ENCODE results near the gene TNIP2. TPM values are rescaled to one million over a fixed set of nuclear protein-coding genes. Genes with fewer than 3 reads are reported as not detected.
"Not testable (repeated sequence)": the region's sequence is repeated elsewhere in the genome, so short reads cannot be mapped to it uniquely, and the experiment has no call there.

TNIP2 gene
- total RNA-seq, 1 donor from 2014 or later, result 69.2 TPM

- Mint-ChIP-seq H3K27ac (no peak overlapping the region), H3K27me3 (ENCODE audit: low read depth) (no peaks in the 10 kb centered on the region), H3K4me1 (ENCODE audit: low read depth) (peaks cover 7% of the 10 kb centered on the region), H3K9me3 (peaks cover 14% of the 10 kb centered on the region), H3K36me3 (ENCODE audit: low read depth) (peaks cover 7% of the 10 kb centered on the region), H3K4me3 (ENCODE audit: low read depth) (no peak overlapping the region)
- intact Hi-C loops (cut with micrococcal nuclease), result no loop called here
- no peak for DNase-seq (ENCODE audit: low spot score)
Measured at GRCh38 chr4:2771264-2771663, 15.1 kb upstream of the TNIP2 start.

DNA sequence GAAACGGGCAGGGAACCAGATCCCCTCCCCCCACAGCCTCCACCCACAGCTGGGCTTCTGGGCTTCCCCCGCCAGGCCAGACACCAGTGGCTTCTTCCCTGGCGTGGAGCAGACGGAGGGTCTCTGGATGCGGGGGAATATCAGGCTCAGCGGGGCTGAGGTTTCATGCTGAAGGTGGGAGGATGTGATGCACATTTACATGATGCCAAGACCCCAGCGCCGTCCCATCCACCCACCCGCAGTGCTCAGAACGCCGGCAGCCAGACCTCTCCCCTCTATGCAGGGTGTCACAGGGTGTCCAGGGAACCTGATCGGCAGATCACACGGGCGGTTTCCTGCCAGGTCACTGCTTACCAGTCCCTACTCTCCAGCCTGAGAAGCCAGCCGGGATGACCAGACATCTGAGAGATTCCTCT, 12.8 kb upstream of the TNIP2 start:
- Mint-ChIP-seq H3K4me3 (ENCODE audit: low read depth) (no peak overlapping the region), H3K27me3 (ENCODE audit: low read depth) (no peaks in the 10 kb centered on the region), H3K36me3 (ENCODE audit: low read depth) (peaks cover 7% of the 10 kb centered on the region), H3K27ac (no peak overlapping the region), H3K9me3 (peaks cover 14% of the 10 kb centered on the region), H3K4me1 (ENCODE audit: low read depth) (peaks cover 10% of the 10 kb centered on the region)
- DNase-seq (ENCODE audit: low spot score), result no peak
- intact Hi-C loops (cut with micrococcal nuclease), result no loop called here

DNA sequence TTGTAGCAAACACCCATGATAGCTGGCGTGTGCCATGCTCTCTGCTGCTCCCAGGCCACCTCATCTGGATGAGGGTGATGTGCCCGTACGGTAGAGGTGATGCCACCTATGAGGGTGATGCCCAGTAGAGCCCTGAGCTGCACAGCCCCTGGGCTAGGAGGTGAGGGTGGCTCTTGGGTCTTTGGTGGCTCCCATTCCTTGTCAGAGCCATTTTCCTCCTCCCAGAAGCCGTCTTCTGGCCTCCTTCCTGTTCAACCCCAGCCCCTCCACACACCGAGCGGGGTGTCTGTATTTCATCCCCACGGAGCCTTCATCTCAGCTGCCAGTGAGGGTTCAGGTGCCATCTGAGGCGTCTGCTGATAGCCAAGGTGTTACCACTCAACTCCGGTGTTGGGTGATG, 12.0 kb upstream of the TNIP2 start:
- no peak overlapping the region for H3K4me3 Mint-ChIP-seq (ENCODE audit: low read depth)
- H3K27ac Mint-ChIP-seq, result no peak overlapping the region
- DNase-seq (ENCODE audit: low spot score), result no peak
- intact Hi-C loops (cut with micrococcal nuclease), result no loop called here
- H3K4me1 Mint-ChIP-seq (ENCODE audit: low read depth), result peaks cover 10% of the 10 kb centered on the region
- peaks cover 7% of the 10 kb centered on the region for H3K36me3 Mint-ChIP-seq (ENCODE audit: low read depth)
- H3K9me3 Mint-ChIP-seq, result peaks cover 14% of the 10 kb centered on the region
- no peaks in the 10 kb centered on the region for H3K27me3 Mint-ChIP-seq (ENCODE audit: low read depth)

GRCh38 chr4:2767705-2768074, 11.6 kb upstream of the TNIP2 start:
- no peaks in the 10 kb centered on the region for H3K27me3 Mint-ChIP-seq (ENCODE audit: low read depth)
- no peak overlapping the region for H3K4me3 Mint-ChIP-seq (ENCODE audit: low read depth)
- no peak overlapping the region for H3K27ac Mint-ChIP-seq
- H3K4me1 Mint-ChIP-seq (ENCODE audit: low read depth), result peaks cover 11% of the 10 kb centered on the region
- H3K36me3 Mint-ChIP-seq (ENCODE audit: low read depth), result peaks cover 7% of the 10 kb centered on the region
- no peak for DNase-seq (ENCODE audit: low spot score)
- intact Hi-C loops (cut with micrococcal nuclease), result no loop called here
- H3K9me3 Mint-ChIP-seq, result peaks cover 14% of the 10 kb centered on the region

DNA sequence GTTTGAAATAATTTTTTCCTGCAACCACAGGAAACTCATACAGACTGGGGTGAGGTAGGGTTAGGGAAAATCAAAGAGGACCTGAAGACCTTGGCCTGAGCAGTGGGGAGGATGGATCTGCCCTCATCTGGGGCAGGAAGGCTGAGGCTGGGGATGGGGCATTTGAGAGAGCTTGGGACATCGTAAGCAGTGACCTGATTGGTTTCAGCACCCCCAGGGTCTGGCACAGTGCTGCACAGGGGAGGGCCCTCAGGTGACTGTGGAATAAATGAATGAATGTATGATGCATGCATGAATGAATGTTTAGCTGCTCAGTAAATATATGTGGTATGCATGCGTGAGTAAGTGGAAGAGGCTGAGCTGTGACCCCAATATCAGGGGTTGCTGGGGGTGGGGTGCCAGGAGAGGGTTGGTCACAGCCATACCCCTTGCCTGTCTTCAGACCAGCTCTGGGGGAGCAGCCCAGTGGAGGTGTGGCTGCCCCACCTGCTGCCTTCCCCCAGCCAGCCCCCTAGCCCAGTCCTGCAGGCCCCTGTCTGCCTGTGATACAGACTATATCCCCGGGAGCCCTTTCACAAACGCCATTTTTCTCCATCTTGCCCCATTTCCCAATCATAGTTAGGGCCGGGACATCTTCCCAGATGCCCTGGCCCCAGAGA, 11.0 kb upstream of the TNIP2 start:
- H3K27me3 Mint-ChIP-seq (ENCODE audit: low read depth), result no peaks in the 10 kb centered on the region
- no peak overlapping the region for H3K27ac Mint-ChIP-seq
- H3K4me3 Mint-ChIP-seq (ENCODE audit: low read depth), result no peak overlapping the region
- H3K36me3 Mint-ChIP-seq (ENCODE audit: low read depth), result peaks cover 7% of the 10 kb centered on the region
- peaks cover 14% of the 10 kb centered on the region for H3K9me3 Mint-ChIP-seq
- no peak for DNase-seq (ENCODE audit: low spot score)
- peaks cover 12% of the 10 kb centered on the region for H3K4me1 Mint-ChIP-seq (ENCODE audit: low read depth)
- intact Hi-C loops (cut with micrococcal nuclease), result no loop called here

DNA sequence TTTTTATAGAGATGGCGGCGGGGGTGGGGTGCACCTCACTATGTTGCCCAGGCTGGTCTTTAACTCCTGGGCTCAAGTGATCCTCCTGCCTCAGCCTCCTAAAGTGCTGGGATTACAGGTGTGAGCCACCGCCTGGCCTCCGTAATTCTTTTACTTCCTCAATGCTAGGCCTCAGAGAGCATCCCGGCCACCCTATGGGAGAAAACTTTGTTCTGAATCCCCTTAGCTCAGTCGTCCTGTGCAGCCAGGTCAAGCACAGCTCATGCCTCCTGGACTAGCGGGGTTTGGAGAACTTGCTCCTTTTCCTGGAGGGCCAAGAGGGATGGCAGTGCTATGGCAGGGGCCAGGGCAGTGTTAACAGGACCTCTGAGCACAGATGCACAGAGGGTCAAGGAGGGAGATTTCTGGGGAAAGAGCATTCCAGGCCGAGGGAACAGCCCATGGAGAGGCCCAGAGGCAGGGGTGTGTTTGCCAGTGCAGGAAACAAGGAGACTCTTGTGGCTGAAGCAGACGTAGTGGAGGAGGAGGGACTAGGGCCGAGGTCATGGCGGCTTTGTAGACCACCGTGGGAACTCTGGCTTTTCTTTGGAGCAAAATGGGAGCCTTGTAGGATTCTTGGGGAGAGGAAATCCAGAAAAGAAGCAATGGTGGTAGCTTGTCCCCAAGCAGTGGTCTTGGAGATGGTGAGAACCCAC, 9.8 kb upstream of the TNIP2 start:
- H3K4me1 Mint-ChIP-seq (ENCODE audit: low read depth), result peaks cover 8% of the 10 kb centered on the region
- no peak overlapping the region for H3K27ac Mint-ChIP-seq
- DNase-seq (ENCODE audit: low spot score), result no peak
- peaks cover 7% of the 10 kb centered on the region for H3K36me3 Mint-ChIP-seq (ENCODE audit: low read depth)
- no peaks in the 10 kb centered on the region for H3K27me3 Mint-ChIP-seq (ENCODE audit: low read depth)
- peaks cover 14% of the 10 kb centered on the region for H3K9me3 Mint-ChIP-seq
- intact Hi-C loops (cut with micrococcal nuclease), result loop anchor here (2.0 kb wide), 2 partner anchors 33 to 47 kb away; no protein-coding TSS in a partner anchor
- H3K4me3 Mint-ChIP-seq (ENCODE audit: low read depth), result no peak overlapping the region

DNA sequence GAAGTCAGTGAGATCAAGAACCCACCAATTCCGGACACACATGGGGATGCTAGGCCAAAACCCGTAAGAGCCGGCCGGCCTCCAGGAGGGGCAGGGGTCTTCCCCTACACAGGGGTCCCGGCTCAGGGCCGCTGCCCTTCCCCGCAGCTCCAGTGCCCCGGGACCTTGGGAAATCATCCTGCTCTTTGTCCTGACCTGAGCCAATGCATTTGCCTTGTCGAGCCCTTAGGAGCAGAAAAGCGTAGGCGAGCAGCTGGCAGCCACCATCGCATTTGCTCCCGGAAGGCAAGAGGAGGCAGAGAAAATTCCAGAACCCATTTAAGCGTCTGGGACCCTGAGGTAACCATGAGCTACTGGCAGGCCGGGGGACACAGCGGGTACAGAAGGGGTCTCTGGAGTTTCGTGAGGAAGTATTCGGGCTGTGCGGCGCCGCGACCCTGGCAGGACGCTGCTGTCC, 7.4 kb upstream of the TNIP2 start:
- Mint-ChIP-seq H3K36me3 (ENCODE audit: low read depth) (no peaks in the 10 kb centered on the region), H3K4me1 (ENCODE audit: low read depth) (peaks cover 7% of the 10 kb centered on the region), H3K27ac (peak overlapping the region; percentile 33), H3K9me3 (no peaks in the 10 kb centered on the region), H3K4me3 (ENCODE audit: low read depth) (peak overlapping the region; percentile 60), H3K27me3 (ENCODE audit: low read depth) (no peaks in the 10 kb centered on the region)
- no peak for DNase-seq (ENCODE audit: low spot score)
- intact Hi-C loops (cut with micrococcal nuclease), result loop anchor here (5.0 kb wide), 1 partner anchor 174 kb away; no protein-coding TSS in a partner anchor

- H3K36me3 Mint-ChIP-seq (ENCODE audit: low read depth); H3K9me3 Mint-ChIP-seq; DNase-seq (ENCODE audit: low spot score); H3K4me3 Mint-ChIP-seq (ENCODE audit: low read depth); H3K27ac Mint-ChIP-seq; H3K4me1 Mint-ChIP-seq (ENCODE audit: low read depth); H3K27me3 Mint-ChIP-seq (ENCODE audit: low read depth): not testable (repeated sequence)
- intact Hi-C loops (cut with micrococcal nuclease), result loop anchor here (5.0 kb wide), 1 partner anchor 175 kb away; no protein-coding TSS in a partner anchor
Measured at GRCh38 chr4:2762486-2763370, 6.6 kb upstream of the TNIP2 start.

DNA sequence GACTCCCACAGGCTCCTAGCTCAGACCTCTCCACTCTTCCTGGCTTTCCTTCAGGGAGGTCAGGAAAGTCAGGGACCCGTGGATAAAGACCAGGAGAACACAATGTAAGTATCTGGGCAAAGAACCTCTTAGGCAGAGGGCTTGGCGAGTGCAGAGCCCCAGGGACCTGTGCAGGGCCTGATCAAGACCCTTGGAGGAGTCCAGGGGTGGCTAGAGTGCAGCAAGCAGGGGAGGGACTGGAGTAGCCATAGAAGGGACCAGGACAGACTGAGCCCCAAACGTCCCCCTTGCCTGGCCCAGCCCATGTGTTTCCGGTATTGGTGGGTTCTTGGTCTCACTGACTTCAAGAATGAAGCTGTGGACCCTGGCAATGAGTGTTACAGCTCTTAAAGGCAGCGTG, 5.9 kb upstream of the TNIP2 start:
- Mint-ChIP-seq H3K4me1 (ENCODE audit: low read depth) (peaks cover 7% of the 10 kb centered on the region), H3K4me3 (ENCODE audit: low read depth) (no peak overlapping the region)
- intact Hi-C loops (cut with micrococcal nuclease), result loop anchor here (5.0 kb wide), 1 partner anchor 175 kb away; no protein-coding TSS in a partner anchor

GRCh38 chr4:2761035-2761923, 5.1 kb upstream of the TNIP2 start:
- intact Hi-C loops (cut with micrococcal nuclease), result loop anchor here (5.0 kb wide), 1 partner anchor 176 kb away; no protein-coding TSS in a partner anchor

More for the DNA sequence above, 5.9 kb upstream of the TNIP2 start:
- Mint-ChIP-seq H3K27me3 (ENCODE audit: low read depth) (no peaks in the 10 kb centered on the region), H3K36me3 (ENCODE audit: low read depth) (no peaks in the 10 kb centered on the region), H3K27ac (no peak overlapping the region), H3K9me3 (no peaks in the 10 kb centered on the region)
- DNase-seq (ENCODE audit: low spot score), result no peak

GRCh38 chr4:2757426-2757825, 1.3 kb upstream of the TNIP2 start:
- intact Hi-C loops (cut with micrococcal nuclease), result loop anchor here (2.0 kb wide), 1 partner anchor 85 kb away; the partner anchor contains the start of gene ADD1
- no peak for DNase-seq (ENCODE audit: low spot score)
- Mint-ChIP-seq H3K4me3 (ENCODE audit: low read depth) (peak overlapping the region; percentile 41), H3K4me1 (ENCODE audit: low read depth) (peaks cover 19% of the 10 kb centered on the region), H3K9me3 (no peaks in the 10 kb centered on the region), H3K27ac (no peak overlapping the region), H3K27me3 (ENCODE audit: low read depth) (no peaks in the 10 kb centered on the region), H3K36me3 (ENCODE audit: low read depth) (peaks cover 12% of the 10 kb centered on the region)

More at GRCh38 chr4:2761035-2761923, 5.1 kb upstream of the TNIP2 start:
- no peak for DNase-seq (ENCODE audit: low spot score)
- Mint-ChIP-seq H3K4me3 (ENCODE audit: low read depth) (no peak overlapping the region), H3K27ac (no peak overlapping the region), H3K27me3 (ENCODE audit: low read depth) (no peaks in the 10 kb centered on the region), H3K9me3 (no peaks in the 10 kb centered on the region), H3K36me3 (ENCODE audit: low read depth) (no peaks in the 10 kb centered on the region), H3K4me1 (ENCODE audit: low read depth) (peaks cover 12% of the 10 kb centered on the region)

Measured in activated T-helper 2 cell treated with anti-CD3 and anti-CD28 coated beads, Interferon-gamma antibody, Interleukin-2, Interleukin-4, amounts not matched to agents 10 μg/mL and 5 μg/mL and 100 μg/mL, durations not matched to agents 14 hours and 24 hours and 36 hours (primary cell).